ENCODE results near the gene HYAL2.
A peak's percentile ranks its signal among the peaks of the same experiment; 100 is the strongest.

Gene HYAL2

GRCh38 chr3:50331364-50331907 lies 8.9 kb upstream of the HYAL2 start:
- DNase-seq (ENCODE audit: low read depth in 2 of 3, low spot score in 1 of 3) = no peak

GRCh38 chr3:50330330-50330729 lies 7.8 kb upstream of the HYAL2 start:
- DNase-seq (ENCODE audit: low read depth in 2 of 3, low spot score in 1 of 3) = no peak

- DNase-seq (ENCODE audit: low read depth in 2 of 3, low spot score in 1 of 3) = peak; percentile 91 to 96 (median 92)
Measured at GRCh38 chr3:50327943-50328691, 5.6 kb upstream of the HYAL2 start, which contains the start of gene TUSC2. Gene TUSC2 (minus strand): TSS chr3:50328223. CDS start chr3:50328099, 124 bp downstream.

GRCh38 chr3:50327129-50327528 lies 4.6 kb upstream of the HYAL2 start:
- no peak for DNase-seq (ENCODE audit: low read depth in 2 of 3, low spot score in 1 of 3)

GRCh38 chr3:50326182-50326541 lies 3.6 kb upstream of the HYAL2 start:
- no peak for DNase-seq (ENCODE audit: low read depth in 2 of 3, low spot score in 1 of 3)

- DNase-seq (ENCODE audit: low read depth in 2 of 3, low spot score in 1 of 3) = no peak
Measured at GRCh38 chr3:50325497-50326181, 3.1 kb upstream of the HYAL2 start.

GRCh38 chr3:50325113-50325480 lies 2.6 kb upstream of the HYAL2 start:
- DNase-seq (ENCODE audit: low read depth in 2 of 3, low spot score in 1 of 3) = no peak

- DNase-seq (ENCODE audit: low read depth in 2 of 3, low spot score in 1 of 3) = peak in 2 of 3 donors; percentile 32 to 52
Measured at GRCh38 chr3:50324351-50325112, 2.0 kb upstream of the HYAL2 start.

GRCh38 chr3:50323614-50324199 lies 1.2 kb upstream of the HYAL2 start:
- no peak for DNase-seq (ENCODE audit: low read depth in 2 of 3, low spot score in 1 of 3)

- DNase-seq (ENCODE audit: low read depth in 2 of 3, low spot score in 1 of 3) = no peak
Measured at GRCh38 chr3:50323092-50323600, 601 bp upstream of the HYAL2 start.

- DNase-seq (ENCODE audit: low read depth in 2 of 3, low spot score in 1 of 3) = no peak
Measured at GRCh38 chr3:50322115-50322385, 495 bp downstream of the HYAL2 start.

GRCh38 chr3:50321336-50322114 lies 1.0 kb downstream of the HYAL2 start:
- peak; percentile 67 to 83 (median 67) for DNase-seq (ENCODE audit: low read depth in 2 of 3, low spot score in 1 of 3)

GRCh38 chr3:50320853-50321335 lies 1.7 kb downstream of the HYAL2 start:
- DNase-seq (ENCODE audit: low read depth in 2 of 3, low spot score in 1 of 3) = peak in 1 of 3 donors; percentile 61

GRCh38 chr3:50319894-50320625 lies 2.5 kb downstream of the HYAL2 start:
- no peak for DNase-seq (ENCODE audit: low read depth in 2 of 3, low spot score in 1 of 3)

GRCh38 chr3:50319181-50319893 lies 3.2 kb downstream of the HYAL2 start:
- no peak for DNase-seq (ENCODE audit: low read depth in 2 of 3, low spot score in 1 of 3)

- no peak for DNase-seq (ENCODE audit: low read depth in 2 of 3, low spot score in 1 of 3)
Measured at GRCh38 chr3:50318615-50319014, 3.9 kb downstream of the HYAL2 start.

GRCh38 chr3:50318163-50318562 lies 4.4 kb downstream of the HYAL2 start:
- DNase-seq (ENCODE audit: low read depth in 2 of 3, low spot score in 1 of 3) = no peak

GRCh38 chr3:50317300-50317699 lies 5.2 kb downstream of the HYAL2 start:
- no peak for DNase-seq (ENCODE audit: low read depth in 2 of 3, low spot score in 1 of 3)

GRCh38 chr3:50316657-50317242 lies 5.8 kb downstream of the HYAL2 start:
- no peak for DNase-seq (ENCODE audit: low read depth in 2 of 3, low spot score in 1 of 3)
